Endothelial cell of umbilical vein (primary cell): ENCODE results near the gene TXNDC8.
"Not testable (repeated sequence)": the region's sequence is repeated elsewhere in the genome, so short reads cannot be mapped to it uniquely, and the experiment has no call there.

ENCODE experiments used
- JUN ChIP-seq: IDR thresholded peaks from 2 replicates; pipeline ENCODE4 v1.6.1; 2011; ENCODE audit warnings: borderline replicate concordance, low read depth; ENCODE audit not compliant: insufficient read length, insufficient read depth
- POLR2A ChIP-seq: IDR thresholded peaks from 2 replicates; pipeline ENCODE4 v1.6.1; 2012; ENCODE audit warnings: low read depth, mild to moderate bottlenecking, control low read depth, low read length
- POLR2AphosphoS5 ChIP-seq: IDR thresholded peaks from 2 replicates; pipeline ENCODE4 v1.6.1; 2012; ENCODE audit warnings: low read depth, mild to moderate bottlenecking, control low read depth, low read length, moderate library complexity; ENCODE audit not compliant: insufficient read depth
- TF ChIP-seq, protein P1 (sequence below), 2 donors: IDR thresholded peaks; 1 replicate in 1 of 2; 2 replicates in 1 of 2; pipeline ENCODE4 v1.5.1; 2011; ENCODE audit warnings: low read length in 2 of 2, mild to moderate bottlenecking in 2 of 2, moderate library complexity in 2 of 2, control low read depth in 1 of 2, inconsistent platforms in 1 of 2, low read depth in 1 of 2; ENCODE audit not compliant: insufficient read depth in 1 of 2; ENCODE audit errors: extremely low read depth in 1 of 2

DNA sequence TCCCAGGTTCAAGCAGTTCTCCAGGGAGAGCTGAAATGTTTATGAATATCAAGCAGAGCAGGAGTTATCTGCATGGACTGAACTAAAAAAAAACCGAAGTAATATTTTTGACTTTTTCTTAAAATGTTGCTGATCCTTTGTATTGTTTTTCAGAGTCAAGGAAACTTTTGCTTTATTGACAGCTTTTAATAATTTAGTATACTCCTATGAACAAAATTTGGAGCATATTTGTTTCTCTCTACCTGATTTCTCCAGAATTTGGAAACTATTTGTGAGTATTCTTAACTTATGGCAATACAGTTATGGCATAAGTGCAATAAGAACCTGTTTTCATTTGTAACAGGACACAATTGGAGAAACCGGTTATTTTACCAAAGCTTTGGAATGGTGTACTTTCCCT is 25.7 kb downstream of the TXNDC8 start:
- TF ChIP-seq, protein P1, sequence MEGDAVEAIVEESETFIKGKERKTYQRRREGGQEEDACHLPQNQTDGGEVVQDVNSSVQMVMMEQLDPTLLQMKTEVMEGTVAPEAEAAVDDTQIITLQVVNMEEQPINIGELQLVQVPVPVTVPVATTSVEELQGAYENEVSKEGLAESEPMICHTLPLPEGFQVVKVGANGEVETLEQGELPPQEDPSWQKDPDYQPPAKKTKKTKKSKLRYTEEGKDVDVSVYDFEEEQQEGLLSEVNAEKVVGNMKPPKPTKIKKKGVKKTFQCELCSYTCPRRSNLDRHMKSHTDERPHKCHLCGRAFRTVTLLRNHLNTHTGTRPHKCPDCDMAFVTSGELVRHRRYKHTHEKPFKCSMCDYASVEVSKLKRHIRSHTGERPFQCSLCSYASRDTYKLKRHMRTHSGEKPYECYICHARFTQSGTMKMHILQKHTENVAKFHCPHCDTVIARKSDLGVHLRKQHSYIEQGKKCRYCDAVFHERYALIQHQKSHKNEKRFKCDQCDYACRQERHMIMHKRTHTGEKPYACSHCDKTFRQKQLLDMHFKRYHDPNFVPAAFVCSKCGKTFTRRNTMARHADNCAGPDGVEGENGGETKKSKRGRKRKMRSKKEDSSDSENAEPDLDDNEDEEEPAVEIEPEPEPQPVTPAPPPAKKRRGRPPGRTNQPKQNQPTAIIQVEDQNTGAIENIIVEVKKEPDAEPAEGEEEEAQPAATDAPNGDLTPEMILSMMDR (IDR thresholded peaks at IDR 0.05; ENCODE audit: extremely low read depth in 1 of 2, insufficient read depth in 1 of 2, low read depth in 1 of 2, low read length in 2 of 2) = not testable (repeated sequence)
- not testable (repeated sequence) for TF ChIP-seq POLR2AphosphoS5, JUN, POLR2A
